HepG2 (cell line): ENCODE results near the gene ALG9. TPM values are rescaled to one million over a fixed set of nuclear protein-coding genes. Genes with fewer than 3 reads are reported as not detected.

Source experiments
- ASH2L ChIP-seq: fragments of 300-600, 200-600 bp; sonication (generic); IDR thresholded peaks from 2 replicates; pipeline ENCODE4 v1.7.0; 2017; ENCODE audit warnings: low read depth, mild to moderate bottlenecking, moderate library complexity, mixed read lengths, low read length; ENCODE audit not compliant: insufficient read length
- CBFB ChIP-seq: sonication (generic); formaldehyde crosslinking; IDR thresholded peaks from 2 replicates; pipeline ENCODE4 v1.4.0; 2020; ENCODE audit warnings: missing genetic modification reagents
- ESRRA ChIP-seq: sonication (generic); formaldehyde crosslinking; IDR thresholded peaks from 2 replicates; pipeline ENCODE4 v1.5.1; 2020; ENCODE audit warnings: mild to moderate bottlenecking, low read depth, missing genetic modification reagents
- HNRNPL ChIP-seq: fragments of 200-400 bp; formaldehyde crosslinking; IDR thresholded peaks from 2 replicates; pipeline ENCODE4 v1.6.1; 2017; ENCODE audit warnings: mild to moderate bottlenecking, low read depth, low read length
- KLF16 ChIP-seq, 2 experiments: sonication (generic) in 1 of 2; formaldehyde crosslinking in 1 of 2; IDR thresholded peaks; 2 replicates each; pipeline versions ENCODE4 v1.6.1 to v1.8.0; 2016 to 2023; ENCODE audit warnings: missing genetic modification reagents in 2 of 2, missing compliant biosample characterization in 1 of 2
- KMT2A ChIP-seq: sonication (generic); formaldehyde crosslinking; IDR thresholded peaks from 2 replicates; pipeline ENCODE4 v1.4.0; 2020; ENCODE audit warnings: missing genetic modification reagents
- KMT2B ChIP-seq: IDR thresholded peaks from 2 replicates; pipeline ENCODE4 v1.6.1; 2016; ENCODE audit warnings: missing genetic modification reagents, missing compliant biosample characterization
- MAFG ChIP-seq: sonication (generic); formaldehyde crosslinking; IDR thresholded peaks from 2 replicates; pipeline ENCODE4 v1.5.1; 2020; ENCODE audit warnings: mild to moderate bottlenecking, missing genetic modification reagents
- MED1 ChIP-seq: sonication (generic); formaldehyde crosslinking; IDR thresholded peaks from 2 replicates; pipeline ENCODE4 v1.4.0; 2020; ENCODE audit warnings: missing genetic modification reagents
- POGZ ChIP-seq: sonication (generic); formaldehyde crosslinking; IDR thresholded peaks from 2 replicates; pipeline ENCODE4 v1.4.0; 2020; ENCODE audit warnings: mild to moderate bottlenecking, missing genetic modification reagents
- RXRA ChIP-seq: sonication (generic); formaldehyde crosslinking; IDR thresholded peaks from 2 replicates; pipeline ENCODE4 v1.5.1; 2020; ENCODE audit warnings: missing genetic modification reagents
- SIN3B ChIP-seq: fragments of 150-350 bp; IDR thresholded peaks from 2 replicates; pipeline ENCODE4 v1.6.1; 2014; ENCODE audit warnings: low read length
- SMAD1 ChIP-seq: sonication (generic); formaldehyde crosslinking; IDR thresholded peaks from 2 replicates; pipeline ENCODE4 v1.4.0; 2020; ENCODE audit warnings: missing genetic modification reagents, low read depth, mild to moderate bottlenecking, borderline replicate concordance
- U2AF2 ChIP-seq: fragments of 200-400 bp; formaldehyde crosslinking; IDR thresholded peaks from 2 replicates; pipeline ENCODE4 v1.6.1; 2017; ENCODE audit warnings: low read depth, mild to moderate bottlenecking, low read length
- WIZ ChIP-seq: sonication (generic); formaldehyde crosslinking; IDR thresholded peaks from 2 replicates; pipeline ENCODE4 v1.5.1; 2020; ENCODE audit warnings: mild to moderate bottlenecking, missing genetic modification reagents
- ZBTB21 ChIP-seq: sonication (generic); formaldehyde crosslinking; IDR thresholded peaks from 2 replicates; pipeline ENCODE4 v1.4.0; 2020; ENCODE audit warnings: missing genetic modification reagents
- ZC3H4 ChIP-seq: sonication (generic); formaldehyde crosslinking; IDR thresholded peaks from 2 replicates; pipeline ENCODE4 v1.4.0; 2020; ENCODE audit warnings: missing genetic modification reagents, borderline replicate concordance
- ZNF124 ChIP-seq: sonication (generic); formaldehyde crosslinking; IDR thresholded peaks from 2 replicates; pipeline ENCODE4 v1.4.0; 2020; ENCODE audit warnings: missing genetic modification reagents
- ZNF260 ChIP-seq: sonication (generic); formaldehyde crosslinking; IDR thresholded peaks from 2 replicates; pipeline ENCODE4 v1.4.0; 2020; ENCODE audit warnings: missing genetic modification reagents, low read depth, mild to moderate bottlenecking, borderline replicate concordance
- ZNF709 ChIP-seq: sonication (generic); formaldehyde crosslinking; IDR thresholded peaks from 2 replicates; pipeline ENCODE4 v1.5.0; 2020; ENCODE audit warnings: mild to moderate bottlenecking, missing genetic modification reagents
- ZNF841 ChIP-seq: sonication (generic); formaldehyde crosslinking; IDR thresholded peaks from 2 replicates; pipeline ENCODE4 v1.8.1; 2023; ENCODE audit warnings: missing genetic modification reagents, borderline replicate concordance
- polyA plus RNA-seq, 8 experiments: library from polyadenylated mRNA; depleted of rRNA in 3 of 8; stranded (reverse) in 7 of 8; unstranded in 1 of 8; fragments of >200 nt; fragmentation: Illumina TruSeq in 4 of 8; extraction: Trizol in 4 of 8; gene quantifications; 2 replicates each; pipeline versions ENCODE4 v1.2.1 to v1.2.3, GENCODE V29; 2011 to 2016; ENCODE audit warnings: low read depth in 4 of 8, missing spikeins in 1 of 8, mixed read lengths in 1 of 8; ENCODE audit not compliant: insufficient read depth in 1 of 8
- total RNA-seq, 5 experiments: library from RNA; depleted of rRNA; stranded (reverse); fragments of >200 nt; fragmentation: Illumina TruSeq; extraction: Trizol; gene quantifications; 2 replicates each; pipeline ENCODE4 v1.2.3, GENCODE V29; 2016; ENCODE audit warnings: low read depth in 1 of 5
- TF ChIP-seq, protein P1 (sequence below): IDR thresholded peaks from 2 replicates; pipeline ENCODE4 v1.6.1; 2016; ENCODE audit warnings: mild to moderate bottlenecking
- TF ChIP-seq, protein P2 (sequence below): sonication (generic); formaldehyde crosslinking; IDR thresholded peaks from 2 replicates; pipeline ENCODE4 v1.5.0; 2020; ENCODE audit warnings: mild to moderate bottlenecking, missing genetic modification reagents, borderline replicate concordance
- TF ChIP-seq, protein P3 (sequence below): sonication (generic); formaldehyde crosslinking; IDR thresholded peaks from 2 replicates; pipeline ENCODE4 v1.5.0; 2020; ENCODE audit warnings: mild to moderate bottlenecking, missing genetic modification reagents

The ALG9 gene
- total and polyA plus RNA-seq, 2 of the 13 experiments (the other 11 are each of a cell fraction or from before 2014, with no cell fraction given): 39.4 to 40.6 TPM

DNA sequence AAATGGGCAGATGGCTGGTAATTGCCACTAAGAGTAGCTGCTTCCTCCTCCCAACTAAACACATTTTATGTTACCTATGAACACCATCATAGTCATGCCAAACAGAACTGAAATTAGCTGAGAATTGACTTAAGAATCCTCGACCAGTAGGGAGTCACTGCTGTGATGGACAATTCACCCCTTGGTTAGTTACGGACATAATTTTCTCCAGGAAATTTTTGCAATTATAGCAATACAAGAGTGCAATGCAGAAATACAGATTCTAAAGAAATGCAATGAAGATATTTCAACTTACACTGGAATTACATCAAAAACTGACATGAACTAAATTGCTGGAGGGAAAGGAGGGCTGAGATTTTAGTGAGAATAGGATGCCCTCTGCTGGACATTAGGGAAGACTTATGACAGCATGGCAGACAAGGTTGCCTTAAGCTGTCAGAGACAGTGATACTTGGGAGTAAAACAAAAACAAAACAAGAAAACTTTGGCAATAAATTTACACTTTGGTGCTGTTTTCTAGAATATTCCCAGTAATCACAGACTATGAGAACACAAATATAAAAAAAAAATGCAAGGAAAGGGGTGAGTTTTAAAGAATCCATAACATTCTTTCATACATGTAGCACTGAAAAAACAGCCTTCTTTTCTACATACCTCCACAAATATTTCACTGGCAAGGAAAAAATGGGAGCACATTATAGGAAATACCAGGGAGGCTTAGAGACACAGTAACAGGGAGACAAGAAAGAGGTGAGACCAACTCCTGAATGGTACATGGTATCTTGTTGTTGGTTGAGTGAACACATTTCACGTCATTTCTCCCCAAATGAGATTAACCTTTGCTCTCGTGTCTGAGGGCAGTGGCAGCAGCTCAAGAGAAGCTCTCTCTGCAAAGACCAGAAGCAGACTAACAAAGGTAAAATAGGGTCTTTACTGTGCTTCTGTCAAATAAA lies 94.0 kb downstream of the ALG9 start (continued):
- TF ChIP-seq, protein P1, sequence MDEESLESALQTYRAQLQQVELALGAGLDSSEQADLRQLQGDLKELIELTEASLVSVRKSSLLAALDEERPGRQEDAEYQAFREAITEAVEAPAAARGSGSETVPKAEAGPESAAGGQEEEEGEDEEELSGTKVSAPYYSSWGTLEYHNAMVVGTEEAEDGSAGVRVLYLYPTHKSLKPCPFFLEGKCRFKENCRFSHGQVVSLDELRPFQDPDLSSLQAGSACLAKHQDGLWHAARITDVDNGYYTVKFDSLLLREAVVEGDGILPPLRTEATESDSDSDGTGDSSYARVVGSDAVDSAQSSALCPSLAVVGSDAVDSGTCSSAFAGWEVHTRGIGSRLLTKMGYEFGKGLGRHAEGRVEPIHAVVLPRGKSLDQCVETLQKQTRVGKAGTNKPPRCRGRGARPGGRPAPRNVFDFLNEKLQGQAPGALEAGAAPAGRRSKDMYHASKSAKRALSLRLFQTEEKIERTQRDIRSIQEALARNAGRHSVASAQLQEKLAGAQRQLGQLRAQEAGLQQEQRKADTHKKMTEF: peak; percentile 58
- TF ChIP-seq ZNF709 (CRISPR knock-in tag) (no peak), ZBTB21 (peak; percentile 71; the same call in 1 of the 2 replicates), ZNF841 (CRISPR knock-in tag) (no peak), POGZ (CRISPR knock-in tag) (peak; percentile 44; the same call in 1 of the 2 replicates), ZNF260 (CRISPR knock-in tag) (no peak), ZC3H4 (CRISPR knock-in tag) (no peak), SMAD1 (no peak), U2AF2 (no peak), MAFG (CRISPR knock-in tag) (no peak), ESRRA (CRISPR knock-in tag) (0 out of 2 replicates have a peak, but pooled peaks have one; percentile 15), RXRA (no peak; the same call in 1 of the 2 replicates), KMT2A (CRISPR knock-in tag) (no peak), SIN3B (no peak), MED1 (CRISPR knock-in tag) (peak; percentile 36), CBFB (CRISPR knock-in tag) (no peak), HNRNPL (no peak), WIZ (no peak), KMT2B (peak; percentile 45; the same call in 1 of the 2 replicates), ASH2L (no peak), ZNF124 (CRISPR knock-in tag) (no peak), KLF16 (CRISPR knock-in tag; IDR thresholded peaks at IDR 0.05) (peak in 1 of 2 experiments; percentile 39; a peak in 1 of 4 replicates)
- TF ChIP-seq, protein P2, sequence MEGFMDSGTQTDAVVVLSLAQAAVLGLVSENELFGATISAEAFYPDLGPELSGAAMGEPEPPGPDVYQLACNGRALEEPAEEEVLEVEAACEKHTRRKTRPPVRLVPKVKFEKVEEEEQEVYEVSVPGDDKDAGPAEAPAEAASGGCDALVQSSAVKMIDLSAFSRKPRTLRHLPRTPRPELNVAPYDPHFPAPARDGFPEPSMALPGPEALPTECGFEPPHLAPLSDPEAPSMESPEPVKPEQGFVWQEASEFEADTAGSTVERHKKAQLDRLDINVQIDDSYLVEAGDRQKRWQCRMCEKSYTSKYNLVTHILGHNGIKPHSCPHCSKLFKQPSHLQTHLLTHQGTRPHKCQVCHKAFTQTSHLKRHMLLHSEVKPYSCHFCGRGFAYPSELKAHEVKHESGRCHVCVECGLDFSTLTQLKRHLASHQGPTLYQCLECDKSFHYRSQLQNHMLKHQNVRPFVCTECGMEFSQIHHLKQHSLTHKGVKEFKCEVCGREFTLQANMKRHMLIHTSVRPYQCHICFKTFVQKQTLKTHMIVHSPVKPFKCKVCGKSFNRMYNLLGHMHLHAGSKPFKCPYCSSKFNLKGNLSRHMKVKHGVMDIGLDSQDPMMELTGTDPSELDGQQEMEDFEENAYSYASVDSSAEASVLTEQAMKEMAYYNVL: peak; percentile 53
- TF ChIP-seq, protein P3, sequence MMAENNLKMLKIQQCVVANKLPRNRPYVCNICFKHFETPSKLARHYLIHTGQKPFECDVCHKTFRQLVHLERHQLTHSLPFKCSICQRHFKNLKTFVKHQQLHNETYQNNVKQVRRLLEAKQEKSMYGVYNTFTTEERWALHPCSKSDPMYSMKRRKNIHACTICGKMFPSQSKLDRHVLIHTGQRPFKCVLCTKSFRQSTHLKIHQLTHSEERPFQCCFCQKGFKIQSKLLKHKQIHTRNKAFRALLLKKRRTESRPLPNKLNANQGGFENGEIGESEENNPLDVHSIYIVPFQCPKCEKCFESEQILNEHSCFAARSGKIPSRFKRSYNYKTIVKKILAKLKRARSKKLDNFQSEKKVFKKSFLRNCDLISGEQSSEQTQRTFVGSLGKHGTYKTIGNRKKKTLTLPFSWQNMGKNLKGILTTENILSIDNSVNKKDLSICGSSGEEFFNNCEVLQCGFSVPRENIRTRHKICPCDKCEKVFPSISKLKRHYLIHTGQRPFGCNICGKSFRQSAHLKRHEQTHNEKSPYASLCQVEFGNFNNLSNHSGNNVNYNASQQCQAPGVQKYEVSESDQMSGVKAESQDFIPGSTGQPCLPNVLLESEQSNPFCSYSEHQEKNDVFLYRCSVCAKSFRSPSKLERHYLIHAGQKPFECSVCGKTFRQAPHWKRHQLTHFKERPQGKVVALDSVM (CRISPR knock-in tag): 0 out of 2 replicates have a peak, but pooled peaks have one; percentile 17
